Activated CD8-positive, alpha-beta memory T cell treated with anti-CD3 and anti-CD28 coated beads for 36 hours (primary cell): ENCODE data around the gene MPST. TPM values are rescaled to one million over a fixed set of nuclear protein-coding genes. Genes with fewer than 3 reads are reported as not detected.

ENCODE experiments used
- CTCF ChIA-PET: fragments of 350-600 bp; sonication (Branson Sonifier 250); formaldehyde crosslinking; loops from one replicate; lab custom pipeline; 2021; ENCODE audit warnings: antibody characterized with exemption; lab: Charles Lee
- POLR2A ChIA-PET: fragments of 350-600 bp; sonication (Branson Sonifier 250); formaldehyde crosslinking; loops from one replicate; lab custom pipeline; 2021; ENCODE audit warnings: antibody characterized with exemption; lab: Charles Lee
- total RNA-seq, 2 experiments: library from RNA; stranded (reverse); gene quantifications; one replicate each; pipeline ENCODE4 v1.2.3, GENCODE V29; 2021

Gene MPST
- total RNA-seq, 2 experiments from 2014 or later: 20.6 to 20.9 TPM

GRCh38 chr22:37051391-37052385, 32.1 kb downstream of the MPST start, which contains the start of gene KCTD17:
Gene KCTD17, plus strand, starts transcription at chr22:37051742. Its CDS starts 19 bp downstream, at chr22:37051761.
- ChIA-PET POLR2A (interaction anchor here (0.6 to 1.1 kb wide), 8 partner anchors 28 to 188 kb away, joined by 3 to 11 read pairs (median 4); partner anchors contain the start of gene IL2RB), CTCF (interaction anchor here (0.9 to 2.3 kb wide), 3 partner anchors 9 to 148 kb away, joined by 4 to 10 read pairs (median 6); no protein-coding TSS in a partner anchor)

- ChIA-PET CTCF (interaction anchor here (1.6 to 2.3 kb wide), 2 partner anchors 8 to 147 kb away, joined by 6 to 10 read pairs; no protein-coding TSS in a partner anchor), POLR2A (interaction anchor here (1.0 kb wide), 2 partner anchors 27 to 70 kb away, joined by 3 to 5 read pairs; no protein-coding TSS in a partner anchor)
These were observed 33.1 kb downstream of the MPST start for GRCh38 chr22:37052386-37053309.

- CTCF ChIA-PET: no interaction called here
- POLR2A ChIA-PET: no interaction called here
These were observed 33.9 kb downstream of the MPST start for GRCh38 chr22:37053310-37054055.

GRCh38 chr22:37054056-37054395, 34.5 kb downstream of the MPST start:
- CTCF ChIA-PET: no interaction called here
- POLR2A ChIA-PET: no interaction called here

- CTCF ChIA-PET: interaction anchor here (0.6 to 1.7 kb wide), 3 partner anchors 10 to 168 kb away, joined by 3 to 6 read pairs (median 5); no protein-coding TSS in a partner anchor
- POLR2A ChIA-PET: no interaction called here
These were observed 35.2 kb downstream of the MPST start for GRCh38 chr22:37054600-37055365.

GRCh38 chr22:37056246-37056645, 36.7 kb downstream of the MPST start:
- CTCF ChIA-PET: interaction anchor here (1.7 kb wide), 1 partner anchor 143 kb away, joined by 6 read pairs; no protein-coding TSS in a partner anchor
- POLR2A ChIA-PET: no interaction called here

- ChIA-PET CTCF (no interaction called here), POLR2A (no interaction called here)
These were observed 37.7 kb downstream of the MPST start for GRCh38 chr22:37057226-37057625.

- ChIA-PET CTCF (no interaction called here), POLR2A (no interaction called here)
These were observed 38.4 kb downstream of the MPST start for GRCh38 chr22:37057796-37058510.

- POLR2A ChIA-PET: no interaction called here
- CTCF ChIA-PET: no interaction called here
These were observed 39.6 kb downstream of the MPST start for GRCh38 chr22:37058917-37059701.

- CTCF ChIA-PET: interaction anchor here (0.8 to 1.9 kb wide), 3 partner anchors 8 to 104 kb away, joined by 3 to 10 read pairs (median 4); partner anchors contain the start of gene KCTD17
- POLR2A ChIA-PET: interaction anchor here (1.2 kb wide), 1 partner anchor 139 kb away, joined by 3 read pairs; no protein-coding TSS in a partner anchor
These were observed 40.4 kb downstream of the MPST start for GRCh38 chr22:37059876-37060449.

GRCh38 chr22:37060801-37061610, 41.5 kb downstream of the MPST start:
- CTCF ChIA-PET: interaction anchor here (0.8 to 1.9 kb wide), 6 partner anchors 10 to 139 kb away, joined by 3 to 10 read pairs (median 4); partner anchors contain the start of gene KCTD17

GRCh38 chr22:37061611-37062375, 42.3 kb downstream of the MPST start:
- ChIA-PET POLR2A (interaction anchor here (0.5 to 0.8 kb wide), 2 partner anchors 16 to 64 kb away, joined by 3 read pairs; no protein-coding TSS in a partner anchor), CTCF (interaction anchor here (1.2 to 1.9 kb wide), 4 partner anchors 10 to 138 kb away, joined by 3 to 10 read pairs (median 5); partner anchors contain the start of gene KCTD17)

More at GRCh38 chr22:37060801-37061610, 41.5 kb downstream of the MPST start:
- POLR2A ChIA-PET: interaction anchor here (0.5 to 1.2 kb wide), 4 partner anchors 18 to 138 kb away, joined by 3 to 4 read pairs (median 3); no protein-coding TSS in a partner anchor

- POLR2A ChIA-PET: interaction anchor here (0.6 to 0.8 kb wide), 2 partner anchors 16 to 26 kb away, joined by 3 to 5 read pairs; no protein-coding TSS in a partner anchor
- CTCF ChIA-PET: interaction anchor here (1.9 kb wide), 1 partner anchor 14 kb away, joined by 7 read pairs; no protein-coding TSS in a partner anchor
These were observed 42.8 kb downstream of the MPST start for GRCh38 chr22:37062376-37062675.
